Hepatocyte (in vitro differentiated cells): ENCODE measurements around the gene S100A3. TPM values are rescaled to one million over a fixed set of nuclear protein-coding genes. Genes with fewer than 3 reads are reported as not detected.

Experiments used
- DNase-seq: peaks from one replicate; pipeline ENCODE4 v3.0.0-alpha.2; 2016; ENCODE audit warnings: low spot score
- H2AFZ ChIP-seq: fragments of 200-600 bp; sonication (generic); 2 replicates; pipeline ENCODE4 v1.6.0; 2016; ENCODE audit warnings: antibody characterized with exemption, mild to moderate bottlenecking
- H3K27ac ChIP-seq: fragments of 200-600 bp; sonication (generic); 2 replicates; pipeline ENCODE4 v1.5.1; 2016; ENCODE audit warnings: mild to moderate bottlenecking
- H3K27me3 ChIP-seq: fragments of 200-600 bp; sonication (generic); 2 replicates; pipeline ENCODE4 v1.6.1; 2016
- H3K36me3 ChIP-seq: fragments of 200-600 bp; sonication (generic); replicated peaks from 2 replicates; pipeline ENCODE4 v1.5.1; 2016; ENCODE audit warnings: low read depth; ENCODE audit not compliant: insufficient read depth
- H3K4me1 ChIP-seq: fragments of 200-600 bp; sonication (generic); 2 replicates; pipeline ENCODE4 v1.5.1; 2016; ENCODE audit warnings: mild to moderate bottlenecking, moderate library complexity; ENCODE audit not compliant: insufficient read depth
- H3K4me2 ChIP-seq: fragments of 200-600 bp; sonication (generic); 2 replicates; pipeline ENCODE4 v1.6.0; 2016
- H3K4me3 ChIP-seq: fragments of 200-600 bp; sonication (generic); 2 replicates; pipeline ENCODE4 v1.5.1; 2016; ENCODE audit warnings: mild to moderate bottlenecking
- H3K79me2 ChIP-seq: fragments of 200-600 bp; sonication (generic); 2 replicates; pipeline ENCODE4 v1.6.0; 2017; ENCODE audit warnings: mild to moderate bottlenecking
- H3K9me2 ChIP-seq: fragments of 200-600 bp; sonication (generic); replicated peaks from 2 replicates; pipeline ENCODE4 v1.6.0; 2017; ENCODE audit warnings: mild to moderate bottlenecking; ENCODE audit not compliant: insufficient read depth
- H3K9me3 ChIP-seq: fragments of 200-600 bp; sonication (generic); 2 replicates; pipeline ENCODE4 v1.5.1; 2016; ENCODE audit warnings: low read depth, mild to moderate bottlenecking
- H4K20me1 ChIP-seq: fragments of 200-600 bp; sonication (generic); 2 replicates; pipeline ENCODE4 v1.6.0; 2016; ENCODE audit warnings: mild to moderate bottlenecking; ENCODE audit not compliant: insufficient read depth, poor library complexity, severe bottlenecking
- CTCF ChIP-seq: fragments of 200-600 bp; sonication (generic); IDR thresholded peaks from 2 replicates; pipeline ENCODE4 v1.5.1; 2016; ENCODE audit warnings: antibody characterized with exemption, mild to moderate bottlenecking; ENCODE audit not compliant: poor library complexity
- EZH2 ChIP-seq: fragments of 200-600 bp; sonication (generic); IDR thresholded peaks from 2 replicates; pipeline ENCODE4 v1.6.1; 2016; ENCODE audit warnings: antibody characterized with exemption, mild to moderate bottlenecking, borderline replicate concordance
- EZH2phosphoT487 ChIP-seq: fragments of 200-600 bp; sonication (generic); IDR thresholded peaks from one replicate; pipeline ENCODE4 v1.6.1; 2018; ENCODE audit warnings: antibody characterized with exemption, mild to moderate bottlenecking, low read depth, moderate library complexity; ENCODE audit not compliant: unreplicated experiment, severe bottlenecking
- WGBS: methylation state at CpG from one replicate; pipeline ENCODE4 v1.1.6; 2016; ENCODE audit warnings: low lambda C conversion rate; ENCODE audit errors: missing lambda C conversion rate; 5-methylcytosine and 5-hydroxymethylcytosine counted together
- polyA plus RNA-seq: library from polyadenylated mRNA; unstranded; fragments of >200 nt; fragmentation: Nextera tagmentation; extraction: Ambion mirVana; gene quantifications from 2 replicates; pipeline ENCODE4 v1.2.1, GENCODE V29; 2016
- total RNA-seq: library from RNA; depleted of rRNA; stranded (reverse); fragments of >200 nt; gene quantifications from 2 replicates; pipeline ENCODE4 v1.2.3, GENCODE V29; 2014

The S100A3 gene
- total and polyA plus RNA-seq, 2 experiments from 2014 or later, result 1.9 to 2.7 TPM

GRCh38 chr1:153536012-153536670, 12.9 kb downstream of the S100A3 start:
- peaks cover 18% of the 10 kb centered on the region for H3K79me2 ChIP-seq
- peak overlapping the region; percentile 94 for H3K27ac ChIP-seq
- no peaks in the 10 kb centered on the region for H4K20me1 ChIP-seq
- no peaks in the 10 kb centered on the region for H3K9me3 ChIP-seq
- peaks cover 43% of the 10 kb centered on the region for H3K4me1 ChIP-seq
- TF ChIP-seq CTCF, result no peak
- TF ChIP-seq EZH2, result no peak
- no peak for TF ChIP-seq EZH2phosphoT487
- H3K27me3 ChIP-seq, result no peaks in the 10 kb centered on the region
- 47% methylated on average over 29 of the region's 38 CpGs for WGBS
- H3K9me2 ChIP-seq, result no peaks in the 10 kb centered on the region
- peak overlapping the region; percentile 42 for H3K4me3 ChIP-seq
- H3K36me3 ChIP-seq, result no peaks in the 10 kb centered on the region
- peak overlapping the region; percentile 87 for H3K4me2 ChIP-seq
- H2AFZ ChIP-seq, result peak overlapping the region; percentile 37
- DNase-seq, result peak; percentile 84

DNA sequence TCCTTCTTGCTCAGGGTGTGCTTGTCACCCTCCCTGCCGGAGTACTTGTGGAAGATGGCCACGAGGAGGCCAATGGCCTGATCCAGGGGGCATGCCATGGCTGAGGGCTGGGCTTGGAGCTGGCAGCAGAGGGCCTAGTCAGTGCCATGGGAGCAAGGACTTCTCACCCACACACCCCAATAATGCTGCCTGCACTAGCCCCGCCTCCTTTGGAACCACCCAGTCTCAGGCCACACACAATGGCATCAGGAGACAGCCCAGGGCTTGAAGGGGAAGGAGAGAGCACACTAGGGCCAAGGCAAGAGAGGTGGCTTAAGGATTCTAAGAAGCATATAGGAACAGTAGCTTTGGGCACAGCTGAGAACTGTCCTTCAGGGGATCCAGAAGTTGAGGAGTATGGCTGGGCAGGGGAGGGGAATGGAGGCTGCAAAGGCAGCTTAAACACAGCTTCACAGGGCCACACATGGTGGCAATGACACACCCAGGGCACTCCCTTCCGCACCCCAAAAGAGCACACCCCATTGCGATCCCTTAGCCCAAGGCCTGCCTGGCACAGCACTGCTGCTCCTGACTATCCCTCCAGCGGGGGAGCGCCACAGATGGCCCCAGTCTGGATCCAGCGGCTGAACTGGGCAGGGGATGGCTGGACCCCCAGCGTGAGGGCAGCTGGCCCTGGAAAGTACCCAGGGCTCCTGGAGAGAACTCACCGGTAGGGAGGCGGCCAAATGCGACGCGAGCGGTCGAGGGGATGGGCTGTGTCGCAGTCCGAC, 13.6 kb downstream of the S100A3 start, which contains the start of gene S100A6:
TSS of gene S100A6 (minus strand) at position 750 of the 770 bp plus-strand sequence. CDS start at position 98, 652 bp downstream.
- WGBS, result 70% methylated on average over 9 of the region's 18 CpGs
- no peak for DNase-seq
- H3K36me3 ChIP-seq, result no peaks in the 10 kb centered on the region

DNA sequence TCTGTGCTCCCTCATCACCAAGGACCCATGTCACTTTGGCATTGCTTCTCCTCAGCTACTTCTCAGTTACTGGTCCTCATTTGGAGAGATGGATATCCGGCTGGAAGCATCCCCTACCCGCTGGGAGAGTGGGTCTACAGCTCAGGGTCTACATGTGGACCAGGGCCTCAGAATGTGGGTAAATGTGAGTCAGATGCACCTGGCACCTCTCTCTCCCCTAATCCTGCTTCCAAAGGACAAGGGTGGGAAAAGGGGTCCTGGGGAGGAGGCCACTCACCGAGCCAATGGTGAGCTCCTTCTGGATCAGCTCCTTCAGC, 14.2 kb downstream of the S100A3 start:
- DNase-seq, result no peak
- Histone ChIP-seq H3K4me2 (peak overlapping the region; percentile 87), H3K9me3 (no peaks in the 10 kb centered on the region), H3K27me3 (no peaks in the 10 kb centered on the region), H3K27ac (peak overlapping the region; percentile 94), H3K9me2 (no peaks in the 10 kb centered on the region), H3K4me3 (no peak overlapping the region), H3K79me2 (peaks cover 18% of the 10 kb centered on the region), H3K4me1 (peaks cover 43% of the 10 kb centered on the region), H3K36me3 (no peaks in the 10 kb centered on the region), H2AFZ (no peak overlapping the region), H4K20me1 (no peaks in the 10 kb centered on the region)
- TF ChIP-seq EZH2, result no peak
- TF ChIP-seq CTCF, result no peak
- TF ChIP-seq EZH2phosphoT487, result no peak
- 94% methylated on average over 3 of the region's 3 CpGs for WGBS

More for the DNA sequence above, 13.6 kb downstream of the S100A3 start, which contains the start of gene S100A6:
- Histone ChIP-seq H3K79me2 (peaks cover 18% of the 10 kb centered on the region), H3K9me2 (no peaks in the 10 kb centered on the region), H3K9me3 (no peaks in the 10 kb centered on the region), H3K27me3 (no peaks in the 10 kb centered on the region), H3K4me2 (peak within 1 kb of the TSS; percentile 87), H3K4me3 (peak within 1 kb of the TSS; percentile 42), H3K27ac (peak within 1 kb of the TSS; percentile 94), H3K4me1 (peaks cover 43% of the 10 kb centered on the region), H2AFZ (peak within 1 kb of the TSS; percentile 37), H4K20me1 (no peaks in the 10 kb centered on the region)
- TF ChIP-seq EZH2 (no peak), EZH2phosphoT487 (no peak), CTCF (no peak)
